ENCODE data around the gene CARHSP1. TPM values are rescaled to one million over a fixed set of nuclear protein-coding genes. Genes with fewer than 3 reads are reported as not detected.

Gene CARHSP1
- total RNA-seq, 1 donor from 2014 or later = 61.5 TPM

GRCh38 chr16:8866118-8866883, 2.5 kb downstream of the CARHSP1 start:
- no peak overlapping the region for H2AFZ ChIP-seq (ENCODE audit: low read depth, low read length)
- FAIRE-seq = no peak
- H3K27ac Mint-ChIP-seq (ENCODE audit: unreplicated experiment) = peak overlapping the region; percentile 83
- H3K9me3 Mint-ChIP-seq (ENCODE audit: unreplicated experiment) = no peaks in the 10 kb centered on the region
- H3K36me3 ChIP-seq (ENCODE audit: insufficient read depth, low read length) = no peaks in the 10 kb centered on the region
- peak overlapping the region; percentile 75 for H3K4me3 ChIP-seq (ENCODE audit: insufficient read depth, low read depth, low read length)
- peak overlapping the region; percentile 85 for H3K9ac ChIP-seq (ENCODE audit: low read length)
- H3K9me3 ChIP-seq (ENCODE audit: insufficient read depth, low read depth, low read length) = no peaks in the 10 kb centered on the region
- H3K4me1 ChIP-seq (ENCODE audit: insufficient read depth, low read length) = peaks cover 50% of the 10 kb centered on the region
- H3K27me3 ChIP-seq (ENCODE audit: insufficient read depth, low read length) = no peaks in the 10 kb centered on the region
- H3K4me2 ChIP-seq (ENCODE audit: low read length) = peak overlapping the region; percentile 98
- TF ChIP-seq CTCF (IDR thresholded peaks at IDR 0.05; ENCODE audit: insufficient read depth, low read depth, low read length) (no peak), EZH2 (IDR thresholded peaks at IDR 0.05; ENCODE audit: insufficient read depth, low read length) (no peak)
- peaks cover 36% of the 10 kb centered on the region for H3K4me1 Mint-ChIP-seq (ENCODE audit: low read depth, unreplicated experiment)
- no peaks in the 10 kb centered on the region for H3K27me3 Mint-ChIP-seq (ENCODE audit: low read depth, unreplicated experiment)
- H3K4me3 Mint-ChIP-seq (ENCODE audit: unreplicated experiment) = peak overlapping the region; percentile 94
- H3K36me3 Mint-ChIP-seq (ENCODE audit: low read depth, unreplicated experiment) = peaks cover 3% of the 10 kb centered on the region
- H4K20me1 ChIP-seq (ENCODE audit: insufficient read depth, low read length) = peaks cover 62% of the 10 kb centered on the region
- peaks cover 65% of the 10 kb centered on the region for H3K79me2 ChIP-seq (ENCODE audit: insufficient read depth, low read length)
- H3K27ac ChIP-seq (ENCODE audit: low read depth, low read length) = no peak overlapping the region
- DNase-seq (ENCODE audit: low read depth) = no peak

- DNase-seq (ENCODE audit: low read depth) (no peak), FAIRE-seq (no peak)
- peak overlapping the region; percentile 94 for H3K4me3 Mint-ChIP-seq (ENCODE audit: unreplicated experiment)
- no peaks in the 10 kb centered on the region for H3K36me3 ChIP-seq (ENCODE audit: insufficient read depth, low read length)
- peaks cover 3% of the 10 kb centered on the region for H3K36me3 Mint-ChIP-seq (ENCODE audit: low read depth, unreplicated experiment)
- no peaks in the 10 kb centered on the region for H3K27me3 ChIP-seq (ENCODE audit: insufficient read depth, low read length)
- no peaks in the 10 kb centered on the region for H3K9me3 Mint-ChIP-seq (ENCODE audit: unreplicated experiment)
- H3K27ac ChIP-seq (ENCODE audit: low read depth, low read length) = no peak overlapping the region
- TF ChIP-seq EZH2 (IDR thresholded peaks at IDR 0.05; ENCODE audit: insufficient read depth, low read length) = no peak
- peak overlapping the region; percentile 62 for H3K27ac Mint-ChIP-seq (ENCODE audit: unreplicated experiment)
- H2AFZ ChIP-seq (ENCODE audit: low read depth, low read length) = no peak overlapping the region
- H4K20me1 ChIP-seq (ENCODE audit: insufficient read depth, low read length) = peaks cover 69% of the 10 kb centered on the region
- H3K4me3 ChIP-seq (ENCODE audit: insufficient read depth, low read depth, low read length) = no peak overlapping the region
- H3K9me3 ChIP-seq (ENCODE audit: insufficient read depth, low read depth, low read length) = no peaks in the 10 kb centered on the region
- H3K79me2 ChIP-seq (ENCODE audit: insufficient read depth, low read length) = peaks cover 70% of the 10 kb centered on the region
- H3K4me2 ChIP-seq (ENCODE audit: low read length) = no peak overlapping the region
- peaks cover 34% of the 10 kb centered on the region for H3K4me1 Mint-ChIP-seq (ENCODE audit: low read depth, unreplicated experiment)
- H3K4me1 ChIP-seq (ENCODE audit: insufficient read depth, low read length) = peaks cover 42% of the 10 kb centered on the region
- no peak overlapping the region for H3K9ac ChIP-seq (ENCODE audit: low read length)
- no peaks in the 10 kb centered on the region for H3K27me3 Mint-ChIP-seq (ENCODE audit: low read depth, unreplicated experiment)
Observed at GRCh38 chr16:8865145-8865882, 3.5 kb downstream of the CARHSP1 start.

GRCh38 chr16:8864480-8865110, 4.2 kb downstream of the CARHSP1 start:
- no peak overlapping the region for H3K27ac ChIP-seq (ENCODE audit: low read depth, low read length)
- H3K9me3 Mint-ChIP-seq (ENCODE audit: unreplicated experiment) = no peaks in the 10 kb centered on the region
- H3K9me3 ChIP-seq (ENCODE audit: insufficient read depth, low read depth, low read length) = no peaks in the 10 kb centered on the region
- H3K27me3 ChIP-seq (ENCODE audit: insufficient read depth, low read length) = no peaks in the 10 kb centered on the region
- no peak overlapping the region for H3K4me2 ChIP-seq (ENCODE audit: low read length)
- peaks cover 3% of the 10 kb centered on the region for H3K36me3 Mint-ChIP-seq (ENCODE audit: low read depth, unreplicated experiment)
- peaks cover 72% of the 10 kb centered on the region for H3K79me2 ChIP-seq (ENCODE audit: insufficient read depth, low read length)
- H3K4me1 ChIP-seq (ENCODE audit: insufficient read depth, low read length) = peaks cover 41% of the 10 kb centered on the region
- H3K27ac Mint-ChIP-seq (ENCODE audit: unreplicated experiment) = peak overlapping the region; percentile 48
- H2AFZ ChIP-seq (ENCODE audit: low read depth, low read length) = no peak overlapping the region
- H3K27me3 Mint-ChIP-seq (ENCODE audit: low read depth, unreplicated experiment) = no peaks in the 10 kb centered on the region
- H3K4me1 Mint-ChIP-seq (ENCODE audit: low read depth, unreplicated experiment) = peaks cover 35% of the 10 kb centered on the region
- DNase-seq (ENCODE audit: low read depth) = no peak
- no peak overlapping the region for H3K4me3 ChIP-seq (ENCODE audit: insufficient read depth, low read depth, low read length)
- no peak for FAIRE-seq
- H3K9ac ChIP-seq (ENCODE audit: low read length) = no peak overlapping the region
- TF ChIP-seq EZH2 (IDR thresholded peaks at IDR 0.05; ENCODE audit: insufficient read depth, low read length) = no peak
- peaks cover 76% of the 10 kb centered on the region for H4K20me1 ChIP-seq (ENCODE audit: insufficient read depth, low read length)
- H3K36me3 ChIP-seq (ENCODE audit: insufficient read depth, low read length) = no peaks in the 10 kb centered on the region
- peak overlapping the region; percentile 69 for H3K4me3 Mint-ChIP-seq (ENCODE audit: unreplicated experiment)
